Measurements from ENCODE around the gene TMEM178A. TPM values are rescaled to one million over a fixed set of nuclear protein-coding genes. Genes with fewer than 3 reads are reported as not detected.

TMEM178A gene
- polyA plus RNA-seq, 1 donor: 7.3 TPM

DNA sequence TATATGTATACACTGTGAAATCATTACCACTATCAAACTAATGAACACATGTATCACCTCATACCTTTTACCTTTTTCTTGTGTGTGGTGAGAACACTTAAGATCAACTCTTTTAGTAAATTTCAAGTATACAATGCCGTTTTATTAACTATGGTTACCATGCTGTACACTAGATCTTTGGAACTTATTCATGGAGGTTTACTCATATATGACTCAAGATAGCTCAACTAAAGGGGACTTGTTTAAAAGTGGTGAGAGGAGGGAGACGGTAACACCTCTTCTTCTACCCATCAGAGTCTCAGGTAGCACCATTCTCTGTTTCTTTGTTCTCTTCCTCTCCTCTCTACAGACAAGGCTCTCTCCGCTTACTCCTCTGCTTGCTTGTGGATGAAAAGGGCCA, 36.1 kb upstream of the TMEM178A start:
- Histone ChIP-seq H3K36me3 (ENCODE audit: control insufficient read depth, insufficient read depth, low read length) (no peaks in the 10 kb centered on the region), H3K9me3 (ENCODE audit: control insufficient read depth, low read depth, low read length) (peaks cover 11% of the 10 kb centered on the region), H3K27me3 (ENCODE audit: control insufficient read depth, insufficient read depth, low read length) (no peaks in the 10 kb centered on the region), H3K27ac (ENCODE audit: low read length) (no peak overlapping the region), H3K4me1 (ENCODE audit: control insufficient read depth, insufficient read depth, low read length) (no peaks in the 10 kb centered on the region), H3K4me3 (ENCODE audit: low read length) (no peak overlapping the region)
- 92% methylated on average over 2 of the region's 3 CpGs for WGBS (ENCODE audit: insufficient coverage, low lambda C conversion rate)
- DNase-seq: no peak

DNA sequence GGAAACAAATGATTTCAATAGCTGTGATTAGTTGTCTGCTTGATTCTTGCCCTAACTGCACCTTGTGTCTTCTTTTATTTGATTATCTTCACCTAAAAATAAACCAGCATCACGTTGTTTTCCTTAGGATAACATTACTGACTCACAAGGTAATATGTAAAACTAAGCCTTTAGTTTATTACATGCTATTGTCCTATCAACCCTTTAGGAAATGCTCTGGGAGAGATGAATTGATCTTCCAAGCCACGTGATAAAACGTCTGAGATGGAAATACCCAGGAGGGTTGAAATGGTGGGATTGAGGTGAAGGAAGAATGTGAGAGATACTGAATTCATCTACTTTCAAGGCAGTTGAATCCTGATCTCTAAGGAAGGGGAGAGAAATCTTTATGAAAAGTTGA, 34.5 kb upstream of the TMEM178A start:
- no peaks in the 10 kb centered on the region for H3K27me3 ChIP-seq (ENCODE audit: control insufficient read depth, insufficient read depth, low read length)
- no peak for DNase-seq
- H3K36me3 ChIP-seq (ENCODE audit: control insufficient read depth, insufficient read depth, low read length): no peaks in the 10 kb centered on the region
- H3K4me1 ChIP-seq (ENCODE audit: control insufficient read depth, insufficient read depth, low read length): no peaks in the 10 kb centered on the region
- H3K27ac ChIP-seq (ENCODE audit: low read length): no peak overlapping the region
- peaks cover 11% of the 10 kb centered on the region for H3K9me3 ChIP-seq (ENCODE audit: control insufficient read depth, low read depth, low read length)
- WGBS (ENCODE audit: insufficient coverage, low lambda C conversion rate): no CpG with 5 or more reads among the region's 3 CpGs
- no peak overlapping the region for H3K4me3 ChIP-seq (ENCODE audit: low read length)

DNA sequence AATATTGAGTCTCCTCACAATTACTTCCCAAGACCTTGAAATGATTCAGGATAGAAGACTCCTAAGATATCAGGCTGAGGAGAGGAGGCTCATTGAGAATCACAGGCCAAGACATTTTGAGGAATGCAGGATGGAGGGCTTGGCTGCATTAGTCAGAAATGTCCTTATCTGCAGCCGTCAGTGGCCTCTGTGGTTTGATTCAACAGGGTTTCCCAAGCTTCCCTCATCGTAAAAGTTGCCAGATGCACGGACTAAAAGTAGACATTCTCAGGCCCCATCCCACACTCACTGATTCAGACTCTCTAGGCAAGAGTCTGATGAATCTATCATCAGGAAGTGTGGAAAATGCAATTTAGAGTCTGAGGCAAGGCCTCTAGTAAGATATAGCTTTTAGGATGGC, 34.0 kb upstream of the TMEM178A start:
- 20% methylated on average over 1 of the region's 3 CpGs for WGBS (ENCODE audit: insufficient coverage, low lambda C conversion rate)
- H3K4me3 ChIP-seq (ENCODE audit: low read length): no peak overlapping the region
- H3K36me3 ChIP-seq (ENCODE audit: control insufficient read depth, insufficient read depth, low read length): no peaks in the 10 kb centered on the region
- no peaks in the 10 kb centered on the region for H3K27me3 ChIP-seq (ENCODE audit: control insufficient read depth, insufficient read depth, low read length)
- no peak for DNase-seq
- peaks cover 11% of the 10 kb centered on the region for H3K9me3 ChIP-seq (ENCODE audit: control insufficient read depth, low read depth, low read length)
- no peaks in the 10 kb centered on the region for H3K4me1 ChIP-seq (ENCODE audit: control insufficient read depth, insufficient read depth, low read length)
- no peak overlapping the region for H3K27ac ChIP-seq (ENCODE audit: low read length)

DNA sequence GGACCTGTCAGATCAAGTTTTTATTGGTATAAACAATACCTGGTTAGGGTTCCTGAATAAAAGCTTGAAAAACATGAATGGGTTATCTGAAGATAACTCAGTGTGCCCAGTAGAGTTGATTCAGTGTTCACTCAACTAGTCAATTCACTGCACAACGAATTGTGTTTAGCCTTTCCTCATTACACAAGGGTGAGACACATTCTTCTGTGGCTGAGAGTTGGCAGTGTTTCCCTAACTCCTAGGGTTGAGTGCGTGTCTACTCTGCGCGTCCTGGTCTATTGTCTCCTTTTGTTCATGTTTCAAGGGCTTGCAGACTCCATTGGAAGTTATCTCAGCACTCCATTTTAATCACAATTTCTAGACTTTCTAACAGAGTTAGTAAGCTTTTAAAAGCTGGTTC, 32.8 kb upstream of the TMEM178A start:
- Histone ChIP-seq H3K9me3 (ENCODE audit: control insufficient read depth, low read depth, low read length) (peaks cover 11% of the 10 kb centered on the region), H3K4me1 (ENCODE audit: control insufficient read depth, insufficient read depth, low read length) (no peaks in the 10 kb centered on the region), H3K27ac (ENCODE audit: low read length) (no peak overlapping the region), H3K36me3 (ENCODE audit: control insufficient read depth, insufficient read depth, low read length) (no peaks in the 10 kb centered on the region), H3K4me3 (ENCODE audit: low read length) (no peak overlapping the region), H3K27me3 (ENCODE audit: control insufficient read depth, insufficient read depth, low read length) (no peaks in the 10 kb centered on the region)
- DNase-seq: no peak
- 100% methylated on average over 3 of the region's 4 CpGs for WGBS (ENCODE audit: insufficient coverage, low lambda C conversion rate)

DNA sequence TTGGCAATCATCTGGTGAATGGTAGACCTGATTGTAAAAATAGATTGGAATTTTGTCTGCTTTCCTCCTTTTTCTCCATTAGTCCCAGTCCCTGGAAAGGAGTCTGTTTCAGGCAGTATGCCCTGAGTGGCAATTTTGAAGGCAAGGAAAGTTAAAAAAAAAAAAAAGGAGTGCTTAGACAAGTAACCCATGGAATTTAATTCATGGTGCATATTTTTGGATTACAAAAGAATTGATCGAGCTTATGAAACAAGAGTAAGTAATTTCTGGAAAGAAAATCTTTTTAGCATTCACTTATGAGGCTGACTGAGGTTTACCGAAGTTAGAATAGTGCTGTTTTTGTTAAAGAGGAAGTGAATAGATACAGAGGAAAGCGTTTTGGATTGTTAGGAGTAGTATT, 29.4 kb upstream of the TMEM178A start:
- Histone ChIP-seq H3K27me3 (ENCODE audit: control insufficient read depth, insufficient read depth, low read length) (no peaks in the 10 kb centered on the region), H3K36me3 (ENCODE audit: control insufficient read depth, insufficient read depth, low read length) (no peaks in the 10 kb centered on the region), H3K4me1 (ENCODE audit: control insufficient read depth, insufficient read depth, low read length) (no peaks in the 10 kb centered on the region), H3K4me3 (ENCODE audit: low read length) (no peak overlapping the region), H3K9me3 (ENCODE audit: control insufficient read depth, low read depth, low read length) (no peaks in the 10 kb centered on the region), H3K27ac (ENCODE audit: low read length) (no peak overlapping the region)
- DNase-seq: no peak
- WGBS (ENCODE audit: insufficient coverage, low lambda C conversion rate): 100% methylated on average over 1 of the region's 3 CpGs

DNA sequence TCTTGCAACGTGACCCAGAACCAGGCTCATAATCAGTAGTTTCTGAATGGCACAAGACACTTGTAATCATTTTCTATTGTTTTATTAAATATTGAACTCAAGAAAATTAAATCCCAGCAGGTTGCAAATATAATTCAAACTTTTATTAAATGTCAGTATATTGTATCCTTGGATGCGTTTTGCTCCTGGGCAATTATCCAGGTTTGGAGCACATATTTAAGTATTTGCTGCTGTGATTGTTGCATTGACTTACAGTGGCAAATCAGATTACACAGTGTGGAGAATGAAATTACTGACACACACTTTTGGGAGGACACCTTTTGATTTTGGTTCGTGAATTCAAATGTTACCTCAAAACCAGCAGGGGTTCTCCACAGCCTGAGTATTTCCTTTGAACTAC, 27.1 kb upstream of the TMEM178A start:
- Histone ChIP-seq H3K4me1 (ENCODE audit: control insufficient read depth, insufficient read depth, low read length) (no peaks in the 10 kb centered on the region), H3K27me3 (ENCODE audit: control insufficient read depth, insufficient read depth, low read length) (no peaks in the 10 kb centered on the region)
- no CpG with 5 or more reads among the region's 3 CpGs for WGBS (ENCODE audit: insufficient coverage, low lambda C conversion rate)

DNA sequence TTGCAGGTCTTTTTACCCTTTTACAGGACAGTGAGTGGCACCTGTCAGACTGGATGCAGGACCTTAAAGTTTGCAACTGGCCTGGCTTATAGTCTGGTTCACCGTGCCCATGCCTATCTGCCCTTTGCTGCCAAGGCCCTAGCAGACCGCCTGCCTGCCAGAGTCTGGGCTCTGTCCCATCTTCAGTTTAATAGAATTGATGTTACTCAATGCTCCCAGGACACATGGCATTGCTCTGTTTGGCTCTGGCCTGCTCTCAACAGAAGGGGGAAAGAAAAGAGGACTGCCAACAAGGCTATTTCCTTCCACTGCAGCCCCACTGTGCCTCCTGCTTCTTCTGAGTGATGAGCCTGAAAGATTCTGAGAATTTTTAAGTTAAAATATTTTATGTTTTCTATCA, 25.6 kb upstream of the TMEM178A start:
- no CpG with 5 or more reads among the region's 2 CpGs for WGBS (ENCODE audit: insufficient coverage, low lambda C conversion rate)
- Histone ChIP-seq H3K36me3 (ENCODE audit: control insufficient read depth, insufficient read depth, low read length) (no peaks in the 10 kb centered on the region), H3K9me3 (ENCODE audit: control insufficient read depth, low read depth, low read length) (no peaks in the 10 kb centered on the region), H3K4me3 (ENCODE audit: low read length) (no peak overlapping the region), H3K4me1 (ENCODE audit: control insufficient read depth, insufficient read depth, low read length) (no peaks in the 10 kb centered on the region), H3K27ac (ENCODE audit: low read length) (no peak overlapping the region), H3K27me3 (ENCODE audit: control insufficient read depth, insufficient read depth, low read length) (no peaks in the 10 kb centered on the region)
- no peak for DNase-seq

More for the DNA sequence above, 27.1 kb upstream of the TMEM178A start:
- Histone ChIP-seq H3K4me3 (ENCODE audit: low read length) (no peak overlapping the region), H3K27ac (ENCODE audit: low read length) (no peak overlapping the region), H3K9me3 (ENCODE audit: control insufficient read depth, low read depth, low read length) (no peaks in the 10 kb centered on the region), H3K36me3 (ENCODE audit: control insufficient read depth, insufficient read depth, low read length) (no peaks in the 10 kb centered on the region)
- no peak for DNase-seq

DNA sequence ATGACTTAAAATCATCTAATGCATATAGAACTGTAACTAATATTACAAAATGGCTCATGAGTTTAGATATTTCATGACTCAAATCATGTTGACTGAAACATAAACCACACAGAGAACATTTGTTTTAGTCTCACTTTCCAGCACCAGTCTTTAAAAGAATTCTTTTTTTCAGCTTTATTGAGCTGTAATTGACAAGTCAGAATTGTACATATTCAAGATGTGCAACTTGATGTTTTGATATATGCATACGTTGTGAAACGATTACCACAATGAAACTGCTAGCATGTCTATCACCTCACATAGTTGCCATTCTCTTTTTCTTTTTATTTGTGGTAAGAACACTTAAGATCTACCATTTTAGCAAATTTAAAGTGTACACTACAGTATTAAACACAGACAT, 25.0 kb upstream of the TMEM178A start:
- H3K9me3 ChIP-seq (ENCODE audit: control insufficient read depth, low read depth, low read length): no peaks in the 10 kb centered on the region
- no peaks in the 10 kb centered on the region for H3K4me1 ChIP-seq (ENCODE audit: control insufficient read depth, insufficient read depth, low read length)
- H3K27ac ChIP-seq (ENCODE audit: low read length): no peak overlapping the region
- H3K36me3 ChIP-seq (ENCODE audit: control insufficient read depth, insufficient read depth, low read length): no peaks in the 10 kb centered on the region
- no peak overlapping the region for H3K4me3 ChIP-seq (ENCODE audit: low read length)
- DNase-seq: no peak
- no CpG with 5 or more reads among the region's 2 CpGs for WGBS (ENCODE audit: insufficient coverage, low lambda C conversion rate)
- no peaks in the 10 kb centered on the region for H3K27me3 ChIP-seq (ENCODE audit: control insufficient read depth, insufficient read depth, low read length)

DNA sequence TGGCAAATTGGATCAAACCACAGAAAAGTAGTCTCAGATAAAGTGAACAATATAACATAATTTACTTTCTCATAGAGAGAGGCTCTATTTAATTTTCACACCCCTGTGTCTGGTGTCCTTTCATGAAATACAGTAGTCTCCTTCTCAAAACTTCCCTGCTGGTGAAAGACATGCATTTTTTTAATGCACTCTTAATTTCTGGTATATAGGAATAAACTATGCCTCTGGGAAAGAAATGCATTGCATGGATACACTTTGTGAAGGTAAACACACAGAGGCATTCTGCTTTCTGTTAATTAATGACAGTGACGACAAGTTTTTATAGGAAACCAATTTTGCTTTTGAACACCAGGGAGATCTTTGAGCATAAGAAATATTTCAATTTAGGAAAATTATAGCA, 24.1 kb upstream of the TMEM178A start:
- Histone ChIP-seq H3K36me3 (ENCODE audit: control insufficient read depth, insufficient read depth, low read length) (no peaks in the 10 kb centered on the region), H3K9me3 (ENCODE audit: control insufficient read depth, low read depth, low read length) (no peaks in the 10 kb centered on the region), H3K4me1 (ENCODE audit: control insufficient read depth, insufficient read depth, low read length) (no peaks in the 10 kb centered on the region), H3K27me3 (ENCODE audit: control insufficient read depth, insufficient read depth, low read length) (no peaks in the 10 kb centered on the region), H3K4me3 (ENCODE audit: low read length) (no peak overlapping the region), H3K27ac (ENCODE audit: low read length) (no peak overlapping the region)
- WGBS (ENCODE audit: insufficient coverage, low lambda C conversion rate): 80% methylated on average over 1 of the region's 1 CpG
- no peak for DNase-seq

DNA sequence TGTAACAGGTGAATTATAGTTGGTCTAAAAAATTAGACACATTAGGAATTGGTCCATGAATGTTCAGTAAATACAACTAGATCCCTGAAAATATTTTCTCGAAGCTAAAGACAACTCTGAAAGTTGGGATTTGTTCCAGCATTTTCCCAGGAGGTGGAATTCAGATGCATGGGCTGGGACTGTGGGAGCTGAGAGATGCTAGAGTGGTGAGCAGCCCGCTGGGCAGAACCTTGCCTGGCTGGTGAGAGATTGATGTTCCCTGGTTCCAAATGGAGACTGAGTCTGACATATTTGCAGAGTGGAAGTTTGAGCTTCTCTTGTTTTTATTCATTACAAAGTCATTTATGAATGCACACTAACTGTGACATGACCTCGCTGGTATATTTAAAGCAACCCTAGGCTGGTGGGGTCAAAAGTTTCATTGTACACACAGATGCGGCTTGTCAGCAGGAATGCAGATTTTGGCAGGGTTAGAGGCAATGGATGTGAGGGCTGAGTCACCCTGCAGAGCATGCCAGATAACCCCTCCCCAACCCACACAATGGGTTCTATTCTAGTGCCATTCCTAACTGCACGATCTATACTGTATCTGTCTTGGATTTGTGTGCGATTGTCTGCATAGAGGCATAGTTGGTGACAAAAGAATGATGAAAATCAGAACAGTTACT, 23.5 kb upstream of the TMEM178A start:
- Histone ChIP-seq H3K27ac (ENCODE audit: low read length) (no peak overlapping the region), H3K4me3 (ENCODE audit: low read length) (no peak overlapping the region), H3K27me3 (ENCODE audit: control insufficient read depth, insufficient read depth, low read length) (no peaks in the 10 kb centered on the region), H3K9me3 (ENCODE audit: control insufficient read depth, low read depth, low read length) (no peaks in the 10 kb centered on the region), H3K4me1 (ENCODE audit: control insufficient read depth, insufficient read depth, low read length) (no peaks in the 10 kb centered on the region), H3K36me3 (ENCODE audit: control insufficient read depth, insufficient read depth, low read length) (no peaks in the 10 kb centered on the region)
- no peak for DNase-seq
- WGBS (ENCODE audit: insufficient coverage, low lambda C conversion rate): no CpG with 5 or more reads among the region's 6 CpGs

DNA sequence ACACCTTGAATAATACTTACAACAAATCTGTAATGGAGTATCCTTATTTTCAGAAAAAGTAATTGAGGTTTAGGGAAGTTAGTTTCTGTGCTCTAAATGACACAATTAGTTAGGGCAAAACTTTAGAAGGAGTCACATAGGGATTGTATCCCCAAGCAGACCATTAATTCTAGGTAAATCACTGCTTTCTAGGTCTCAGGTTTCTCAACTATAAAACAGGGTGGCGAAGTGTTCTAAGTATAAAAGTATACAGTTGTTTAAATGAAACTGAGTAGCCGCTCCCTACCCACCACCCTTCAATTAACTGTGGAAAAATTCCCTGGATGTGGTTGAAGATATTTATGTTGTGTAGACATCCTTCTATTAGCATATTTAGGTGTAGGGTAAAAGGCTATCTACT, 19.9 kb upstream of the TMEM178A start:
- WGBS (ENCODE audit: insufficient coverage, low lambda C conversion rate): no CpG with 5 or more reads among the region's 2 CpGs
- Histone ChIP-seq H3K4me3 (ENCODE audit: low read length) (no peak overlapping the region), H3K27ac (ENCODE audit: low read length) (no peak overlapping the region), H3K4me1 (ENCODE audit: control insufficient read depth, insufficient read depth, low read length) (no peaks in the 10 kb centered on the region), H3K9me3 (ENCODE audit: control insufficient read depth, low read depth, low read length) (no peaks in the 10 kb centered on the region), H3K27me3 (ENCODE audit: control insufficient read depth, insufficient read depth, low read length) (no peaks in the 10 kb centered on the region), H3K36me3 (ENCODE audit: control insufficient read depth, insufficient read depth, low read length) (no peaks in the 10 kb centered on the region)
- DNase-seq: no peak
